ENCODE data around the gene BEX1.
A peak's percentile ranks its signal among the peaks of the same experiment; 100 is the strongest.
"Not testable (repeated sequence)": the region's sequence is repeated elsewhere in the genome, so short reads cannot be mapped to it uniquely, and the experiment has no call there.

Gene BEX1

DNA sequence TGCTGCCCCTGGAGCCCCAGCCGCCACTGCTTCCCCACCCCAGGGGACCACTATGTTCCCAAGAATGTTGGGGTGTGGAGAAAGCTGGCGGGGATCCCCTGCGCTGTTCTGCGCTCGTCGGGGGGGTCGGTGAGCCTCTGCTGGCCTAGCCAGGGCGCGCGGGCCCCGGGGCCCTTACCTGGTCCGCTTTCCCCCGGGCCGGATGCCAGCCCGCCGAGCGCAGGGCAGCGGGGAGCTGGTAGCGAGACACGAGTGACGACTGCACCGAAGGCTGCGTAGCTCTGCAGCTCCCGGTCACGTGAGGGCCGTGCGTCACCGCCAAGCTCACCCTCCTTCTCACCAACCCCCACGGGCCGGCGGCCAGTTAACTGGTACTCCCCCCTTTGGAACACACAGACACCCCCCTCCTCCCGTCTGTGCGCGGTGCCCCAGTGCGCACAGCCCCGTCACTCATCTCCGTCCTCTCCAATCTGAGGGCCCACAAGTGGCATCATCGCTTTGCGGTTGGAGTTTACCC lies at the start of gene BEX1:
Gene BEX1, minus strand, starts transcription at position 254 of the 517 bp plus-strand sequence. CDS start 897 bp downstream, outside the sequence.
- DNase-seq: peak; percentile 41 to 69

DNA sequence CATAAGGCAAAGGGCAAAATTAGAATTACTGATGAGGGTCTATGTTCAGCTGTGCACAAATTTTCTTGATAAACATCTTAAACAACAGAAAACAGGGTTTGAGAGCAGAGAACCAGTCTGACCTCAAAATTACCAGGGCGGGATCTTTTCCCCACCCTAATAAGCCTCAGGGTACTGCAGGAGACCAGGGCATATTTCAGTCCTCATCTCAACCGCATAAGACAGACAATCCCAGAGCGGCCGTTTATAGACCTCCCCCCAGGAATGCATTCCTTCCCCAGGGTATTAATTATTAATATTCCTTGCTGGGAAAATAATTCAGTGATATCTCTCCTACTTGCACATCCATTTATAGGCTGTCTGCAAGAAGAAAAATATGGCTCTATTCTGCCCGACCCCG lies 45.5 kb upstream of the BEX1 start:
- DNase-seq: not testable (repeated sequence)

DNA sequence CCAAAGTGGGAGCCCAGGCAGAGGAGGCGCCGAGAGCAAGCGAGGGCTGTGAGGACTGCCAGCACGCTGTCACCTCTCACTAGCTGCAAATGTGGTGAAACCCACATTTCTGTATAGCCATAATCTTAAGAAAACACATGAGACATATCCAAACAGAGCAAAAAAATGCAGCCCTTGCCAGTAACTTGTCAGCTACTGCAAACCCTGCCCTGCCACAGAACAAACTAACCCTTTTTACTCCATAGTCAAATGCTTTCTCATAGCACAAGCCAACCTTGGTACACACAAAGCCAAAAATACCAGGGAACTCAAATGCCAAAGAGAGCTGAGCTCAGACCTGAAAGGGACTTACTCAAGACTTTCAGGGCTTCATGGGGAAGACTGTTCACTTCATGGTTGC lies 43.9 kb upstream of the BEX1 start:
- no peak for DNase-seq

DNA sequence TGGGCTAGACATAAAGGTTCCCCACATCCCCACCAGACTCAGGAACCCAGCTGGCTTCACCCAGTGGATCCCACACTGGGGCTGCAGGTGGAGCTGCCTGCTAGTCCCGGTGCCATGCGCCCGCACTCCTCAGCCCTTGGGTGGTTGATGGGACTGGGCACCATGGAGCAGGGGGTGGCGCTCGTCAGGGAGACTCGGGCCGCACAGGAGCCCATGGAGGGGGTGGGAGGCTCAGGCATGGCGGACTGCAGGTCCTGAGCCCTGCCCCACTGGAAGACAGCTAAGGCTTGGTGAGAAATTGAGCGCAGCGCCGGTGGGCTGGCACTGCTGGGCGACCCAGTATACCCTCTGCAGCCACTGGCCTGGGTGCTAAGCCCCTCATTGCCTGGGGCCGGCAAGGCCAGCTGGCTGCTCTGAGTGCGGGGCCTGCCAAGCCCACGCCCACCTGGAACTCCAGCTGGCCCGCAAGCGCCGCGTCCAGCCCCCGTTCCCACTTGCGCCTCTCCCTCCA lies 43.3 kb upstream of the BEX1 start:
- DNase-seq: not testable (repeated sequence)

DNA sequence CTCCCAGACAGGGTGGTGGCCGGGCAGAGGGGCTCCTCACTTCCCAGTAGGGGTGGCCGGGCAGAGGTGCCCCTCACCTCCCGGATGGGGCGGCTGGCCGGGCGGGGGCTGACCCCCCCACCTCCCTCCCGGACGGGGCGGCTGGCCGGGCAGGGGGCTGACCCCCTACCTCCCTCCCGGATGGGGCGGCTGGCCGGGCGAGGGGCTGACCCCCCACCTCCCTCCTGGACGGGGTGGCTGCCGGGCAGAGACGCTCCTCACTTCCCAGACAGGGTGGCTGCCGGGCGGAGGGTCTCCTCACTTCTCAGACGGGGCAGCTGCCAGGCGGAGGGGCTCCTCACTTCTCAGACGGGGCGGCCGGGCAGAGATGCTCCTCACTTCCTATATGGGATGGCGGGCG lies 40.4 kb upstream of the BEX1 start:
- not testable (repeated sequence) for DNase-seq

DNA sequence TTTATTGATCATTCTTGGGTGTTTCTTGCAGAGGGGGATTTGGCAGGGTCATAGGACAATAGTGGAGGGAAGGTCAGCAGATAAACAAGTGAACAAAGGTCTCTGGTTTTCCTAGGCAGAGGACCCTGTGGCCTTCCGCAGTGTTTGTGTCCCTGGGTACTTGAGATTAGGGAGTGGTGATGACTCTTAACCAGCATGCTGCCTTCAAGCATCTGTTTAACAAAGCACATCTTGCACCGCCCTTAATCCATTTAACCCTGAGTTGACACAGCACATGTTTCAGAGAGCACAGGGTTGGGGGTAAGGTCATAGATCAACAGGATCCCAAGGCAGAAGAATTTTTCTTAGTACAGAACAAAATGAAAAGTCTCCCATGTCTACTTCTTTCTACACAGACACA lies 39.9 kb upstream of the BEX1 start:
- DNase-seq: not testable (repeated sequence)

DNA sequence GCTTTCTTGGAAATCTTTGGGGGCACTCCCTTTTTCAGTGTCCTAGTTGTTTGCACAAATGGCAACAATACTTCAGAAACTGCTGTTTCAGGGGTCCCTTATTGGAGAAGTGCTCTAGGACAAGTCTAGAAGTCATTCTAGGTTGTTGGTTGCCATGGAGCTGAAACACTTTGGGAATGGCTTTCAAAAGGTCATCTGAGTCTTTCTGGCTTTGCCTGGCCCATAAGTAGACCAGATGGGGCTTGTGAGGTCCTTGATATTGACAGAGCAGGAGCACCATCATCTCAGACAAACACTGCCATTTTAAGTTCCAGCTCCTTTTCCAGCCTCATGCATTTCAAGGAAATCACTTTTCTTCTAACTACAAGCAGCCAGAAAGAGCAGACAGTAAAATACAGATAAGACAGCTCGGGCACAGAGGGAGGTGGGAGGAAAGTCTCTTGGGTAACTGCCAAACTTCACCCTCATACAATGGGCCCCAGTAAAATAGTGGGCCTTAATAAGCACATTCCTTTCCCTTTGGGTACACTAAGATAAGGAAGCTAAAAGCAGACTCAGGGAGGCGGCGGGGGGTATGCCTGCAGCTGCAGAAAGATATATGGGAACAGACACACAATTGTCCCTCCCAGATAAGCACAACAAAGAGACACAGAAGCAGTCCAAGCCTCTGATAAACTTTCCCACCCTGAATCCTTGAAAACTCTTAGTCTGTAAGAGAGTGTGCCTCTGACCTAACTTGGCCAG lies 37.5 kb upstream of the BEX1 start:
- DNase-seq: no peak

DNA sequence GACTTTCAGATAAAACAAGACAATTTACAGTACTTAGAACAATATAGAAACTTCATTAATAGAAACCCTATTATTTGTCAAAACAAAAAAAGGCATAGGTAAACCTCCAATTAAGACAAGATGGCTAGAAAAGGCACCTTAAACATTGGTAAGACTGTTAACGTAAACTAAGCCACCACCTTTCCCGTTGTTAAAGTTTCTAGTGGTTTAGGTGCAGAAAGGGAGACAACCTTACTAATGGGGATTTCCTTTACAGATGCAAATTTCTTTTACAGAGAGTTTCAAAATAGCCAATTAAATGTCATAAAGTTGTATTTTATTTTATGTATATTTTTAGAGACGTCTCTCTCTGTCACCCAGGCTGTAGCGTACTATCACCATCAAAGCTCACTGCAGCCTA lies 36.5 kb upstream of the BEX1 start:
- no peak for DNase-seq

DNA sequence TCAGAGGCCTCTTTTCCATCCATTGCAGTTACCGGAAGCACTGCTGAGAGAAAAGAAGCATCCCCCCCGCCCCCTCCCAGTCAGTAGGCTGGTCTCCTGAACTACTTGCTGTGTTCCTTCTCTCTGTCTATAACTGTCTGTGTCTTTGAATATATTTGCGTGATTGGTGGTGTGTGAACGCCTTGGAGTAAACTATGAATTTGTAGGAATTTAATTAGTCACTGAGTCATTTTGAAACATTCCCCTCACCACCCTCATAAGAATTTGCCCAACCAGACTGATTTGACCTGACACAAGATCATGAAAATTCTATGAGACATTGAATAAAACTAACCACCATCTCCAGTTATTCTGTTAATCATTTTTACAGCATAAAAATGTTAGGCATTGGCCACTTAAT lies 35.7 kb upstream of the BEX1 start:
- no peak for DNase-seq

DNA sequence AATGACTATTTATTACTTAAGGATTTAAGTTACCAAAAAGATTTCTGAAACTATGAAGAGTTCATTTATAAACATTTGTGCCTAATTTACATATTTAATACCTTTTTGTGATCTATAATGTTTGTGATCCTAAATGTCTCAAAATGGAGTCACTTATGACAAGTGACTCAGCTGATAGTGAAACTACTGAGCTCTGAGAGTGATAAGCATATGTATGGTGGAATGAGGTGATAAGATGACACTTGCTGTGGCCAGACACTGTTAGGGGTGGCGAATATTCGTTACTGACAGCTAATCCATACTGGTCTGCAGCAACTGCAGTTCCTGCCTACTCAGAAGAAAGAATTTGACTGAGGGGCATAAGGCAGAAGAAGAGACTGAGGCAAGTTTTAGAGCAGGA lies 34.5 kb upstream of the BEX1 start:
- no peak for DNase-seq

DNA sequence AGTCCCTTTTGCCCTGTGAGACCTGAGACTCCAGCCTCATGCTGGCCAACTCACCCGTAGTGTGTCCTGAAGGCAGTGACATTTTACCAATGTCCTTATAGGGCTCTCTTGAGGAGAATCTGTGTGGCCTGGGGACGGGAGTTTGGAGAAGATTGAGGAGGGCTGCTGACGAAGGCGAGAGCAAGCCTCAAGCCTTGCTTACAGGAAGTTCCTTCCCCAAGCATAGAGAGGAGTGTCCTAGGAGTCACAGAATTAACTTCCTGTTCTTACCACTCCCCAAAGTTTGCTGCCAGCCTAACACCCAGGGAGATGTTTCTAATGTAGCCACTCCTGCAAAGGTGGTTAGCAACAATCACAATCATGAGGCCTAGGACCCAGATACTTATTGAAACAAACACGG lies 29.0 kb upstream of the BEX1 start, which contains the start of gene NXF3:
Gene NXF3, minus strand, starts transcription at position 202 of the 400 bp plus-strand sequence. Its CDS starts 120 bp downstream, at position 82.
- no peak for DNase-seq

DNA sequence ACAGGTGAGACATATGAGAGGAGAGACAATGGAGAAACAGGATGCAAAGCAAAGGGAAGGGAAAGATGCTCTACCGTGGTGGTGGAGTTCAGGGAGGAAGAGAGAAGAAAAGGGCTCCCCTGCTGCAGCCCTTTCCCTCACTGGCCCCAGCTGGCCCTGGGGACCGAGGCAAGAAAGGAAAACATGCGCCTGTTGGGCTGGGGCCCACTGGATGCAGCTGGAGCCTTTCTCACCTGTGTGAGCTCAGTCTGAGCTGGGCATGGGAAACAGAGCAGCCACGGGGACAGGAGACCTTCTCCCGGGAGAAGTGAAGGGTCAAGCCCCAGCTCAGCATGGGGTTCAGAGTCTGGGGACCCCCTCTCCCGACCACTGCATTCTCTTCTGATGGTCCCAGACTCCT lies 17.1 kb upstream of the BEX1 start:
- DNase-seq: no peak

DNA sequence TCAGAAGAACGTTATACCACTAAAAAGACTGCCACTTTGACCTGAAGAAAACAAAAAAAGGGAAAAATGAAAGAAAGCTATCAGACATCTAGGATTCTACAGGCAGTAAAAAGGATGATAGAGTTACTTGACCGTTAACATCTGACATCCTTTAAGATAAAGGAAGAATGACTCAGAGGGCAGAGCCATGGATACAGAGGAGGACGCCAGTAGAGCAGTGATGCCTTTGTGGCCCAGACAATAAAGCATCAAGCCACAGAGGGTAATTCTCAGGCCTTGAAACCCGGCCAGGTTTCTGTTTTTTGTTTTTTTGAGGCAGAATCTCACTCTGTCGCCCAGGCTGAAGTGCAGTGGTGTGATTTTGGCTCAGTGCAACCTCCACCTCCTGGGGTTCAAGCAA lies 9.5 kb upstream of the BEX1 start:
- DNase-seq: no peak

DNA sequence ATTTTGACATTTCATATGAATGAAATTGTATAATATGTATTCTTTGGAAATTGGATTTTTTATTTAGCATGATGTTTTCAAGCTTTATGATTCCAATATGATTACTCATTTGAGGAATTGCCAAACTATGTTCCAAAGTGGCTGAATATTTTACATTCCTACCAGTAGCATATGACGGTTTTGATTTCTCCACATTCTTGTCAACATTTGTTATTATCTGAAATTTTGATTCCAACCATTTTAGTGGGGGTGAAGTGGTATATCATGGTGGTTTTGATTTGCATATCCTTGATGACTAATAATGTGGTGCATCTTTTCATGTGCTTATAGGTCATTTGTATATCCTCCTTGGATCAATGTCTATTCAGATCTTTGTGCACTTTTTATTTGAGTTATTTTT lies 2.6 kb upstream of the BEX1 start:
- no peak for DNase-seq

DNA sequence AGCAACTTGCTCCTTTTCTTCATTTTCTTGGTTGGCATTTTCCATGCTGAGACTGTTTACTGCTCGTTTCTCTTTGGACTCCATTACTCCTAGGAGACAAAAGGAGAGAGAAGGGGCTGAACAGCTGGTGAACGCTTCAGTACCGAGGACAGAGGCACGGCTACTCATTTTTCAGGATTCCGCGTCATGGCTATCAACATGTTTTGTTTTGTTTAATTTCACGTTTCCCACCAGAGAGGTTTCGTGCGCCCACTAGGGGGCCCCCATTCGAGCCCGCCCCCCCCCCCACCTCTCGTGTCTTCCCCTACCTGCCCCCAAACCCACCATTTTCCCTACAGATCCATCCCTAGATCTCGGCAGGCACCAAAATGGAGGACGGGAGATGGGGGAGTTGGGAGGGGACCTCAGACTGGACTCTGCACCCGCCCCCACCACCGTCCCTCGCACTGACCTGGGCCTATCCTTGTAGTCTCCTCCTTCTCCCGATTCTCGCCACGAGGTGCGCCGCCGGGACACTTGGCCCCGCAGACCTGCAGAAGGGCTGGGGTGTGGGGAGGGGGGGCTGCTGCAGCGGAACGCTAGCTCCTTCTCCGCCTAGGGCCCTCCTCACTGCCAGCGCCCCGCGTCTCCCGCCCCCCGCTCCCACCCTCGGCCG lies 653 bp downstream of the BEX1 start:
- DNase-seq: peak in 1 of 2 donors; percentile 26

DNA sequence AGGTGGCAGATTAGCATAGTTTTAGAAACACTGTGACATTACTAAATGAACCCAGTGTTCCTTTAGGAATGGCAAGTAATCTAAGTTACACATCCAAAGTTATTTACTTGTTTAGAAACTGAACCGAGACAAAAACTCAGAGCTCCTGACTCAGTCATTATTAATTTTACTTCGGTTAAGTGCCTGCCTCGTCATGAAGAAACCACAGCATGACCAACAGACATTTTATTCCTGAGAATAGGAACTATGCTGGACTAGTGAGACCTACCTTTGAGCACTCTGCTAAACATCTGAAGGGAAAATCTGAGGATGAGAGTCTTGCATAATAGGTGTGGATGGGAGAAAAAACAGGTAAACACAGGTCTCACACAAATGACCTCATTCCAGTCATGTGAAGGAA lies 2.5 kb downstream of the BEX1 start:
- DNase-seq: no peak

DNA sequence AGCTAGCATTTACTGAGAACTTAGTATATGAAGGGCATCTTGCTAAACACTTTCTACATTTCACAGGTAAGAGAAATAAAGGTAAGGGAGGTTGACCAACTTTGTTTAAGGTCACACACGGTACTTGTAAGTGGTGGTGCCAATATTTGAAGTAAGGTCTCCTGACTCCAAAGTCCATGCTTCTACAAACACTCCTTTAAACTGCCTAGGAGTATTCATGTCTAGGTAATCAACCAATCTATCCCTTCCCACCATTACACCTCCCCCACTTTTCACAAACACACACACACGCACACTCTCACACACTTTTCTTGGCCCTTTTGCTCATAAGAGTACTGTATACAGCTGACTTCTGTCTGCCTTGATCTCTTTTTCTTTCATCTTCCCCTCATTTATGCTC lies 7.1 kb downstream of the BEX1 start:
- DNase-seq: no peak

DNA sequence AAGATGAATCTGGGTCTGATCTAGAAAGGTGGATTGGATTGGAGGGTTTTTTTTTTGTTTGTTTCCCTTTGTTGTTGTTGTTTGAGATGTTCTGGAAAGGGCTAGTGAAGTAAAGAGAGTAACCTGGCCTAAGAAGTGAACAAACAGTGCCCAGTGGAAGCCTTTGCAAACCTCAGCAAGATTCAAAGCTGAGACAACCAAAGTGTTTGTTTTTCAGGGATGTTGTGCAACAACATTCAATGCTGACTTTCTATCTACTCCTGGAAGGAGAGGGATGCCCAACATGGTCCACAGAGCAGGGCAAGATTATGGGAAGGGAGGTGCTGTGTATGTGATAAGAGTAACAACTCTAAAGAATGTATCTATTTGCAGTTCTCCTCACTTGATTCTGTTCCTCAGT lies 11.3 kb downstream of the BEX1 start:
- no peak for DNase-seq

DNA sequence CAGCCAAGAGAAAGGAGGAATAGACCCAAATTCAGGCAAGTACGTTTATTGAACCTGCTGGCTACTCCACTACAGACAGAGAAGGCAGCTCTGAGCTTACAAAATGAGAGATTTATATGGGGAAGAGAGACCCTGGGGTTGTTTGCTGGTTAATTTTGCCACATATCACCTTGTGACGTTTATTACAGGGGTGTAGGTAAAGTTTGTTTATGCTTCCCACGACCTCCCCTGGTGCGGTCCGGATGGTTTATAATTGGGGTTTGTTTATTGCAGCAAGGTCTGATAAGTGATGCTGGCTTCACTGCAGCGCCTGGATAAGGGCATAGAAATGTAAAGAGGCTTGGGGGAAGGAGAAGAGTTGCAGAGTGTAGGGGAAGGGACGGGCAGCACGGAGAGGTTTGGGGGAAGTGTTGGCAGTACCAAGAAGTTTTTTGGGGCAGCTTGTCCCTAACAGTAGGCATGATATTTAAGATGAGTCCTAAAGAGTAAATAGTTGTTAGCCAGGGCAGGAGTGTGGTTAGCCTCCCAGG lies 12.6 kb downstream of the BEX1 start:
- no peak for DNase-seq

DNA sequence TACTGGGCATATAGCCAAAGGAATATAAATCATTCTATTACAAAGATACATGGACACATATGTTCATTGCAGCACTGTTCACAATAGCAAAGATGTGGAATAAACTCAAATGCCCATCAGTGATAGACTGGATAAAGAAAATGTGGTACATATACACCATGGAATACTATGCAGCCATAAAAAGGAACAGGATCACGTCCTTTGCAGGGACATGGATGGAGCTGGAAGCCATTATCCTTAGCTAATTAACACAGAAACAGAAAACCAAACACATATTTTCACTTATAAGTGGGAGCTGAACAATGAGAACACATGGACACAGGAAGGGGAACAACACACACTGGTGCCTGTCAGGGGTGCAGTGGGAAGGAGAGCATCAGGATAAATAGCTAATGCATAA lies 30.6 kb downstream of the BEX1 start:
- DNase-seq: not testable (repeated sequence)

DNA sequence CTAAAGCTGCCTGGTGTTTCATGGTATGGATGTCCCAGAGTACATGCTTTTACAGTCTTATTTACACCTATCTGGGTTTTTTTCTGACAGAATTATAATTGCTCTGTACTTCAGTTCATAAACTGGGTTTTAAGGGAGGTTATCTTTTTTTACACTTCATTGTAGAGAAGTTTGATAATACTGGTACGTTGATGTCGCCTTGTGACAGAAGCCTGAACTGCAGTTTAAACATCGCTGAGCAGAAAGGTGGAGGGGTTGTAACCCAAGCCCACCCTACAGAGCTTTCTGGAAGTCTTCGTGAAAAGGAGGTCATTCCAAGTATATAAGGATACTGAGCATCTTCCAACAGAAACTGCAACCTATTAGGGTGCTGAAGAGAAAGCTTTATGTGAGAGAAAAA lies 46.4 kb downstream of the BEX1 start:
- DNase-seq: no peak

DNA sequence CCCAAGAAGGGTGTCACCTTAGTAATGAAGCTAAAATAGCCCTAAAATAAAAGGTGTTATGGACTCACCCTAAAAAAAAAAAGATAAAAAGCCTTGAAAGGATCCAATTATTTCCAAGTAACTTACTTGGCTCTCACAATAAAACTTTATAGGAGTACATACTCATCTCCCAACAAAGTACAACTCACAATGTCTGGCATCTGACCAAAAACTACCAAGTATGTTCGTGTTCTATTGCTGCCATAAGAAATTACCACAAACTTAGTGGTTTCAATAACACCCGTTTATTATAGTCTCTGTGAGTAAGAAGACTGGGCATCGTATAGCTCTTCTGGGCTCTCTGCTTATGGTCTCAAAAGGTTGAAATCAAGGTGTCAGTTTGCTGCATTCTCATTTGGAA lies 51.0 kb downstream of the BEX1 start:
- no peak for DNase-seq
